GM21619 (cell line): Measurements from ENCODE around the gene SP3.
A peak's percentile ranks its signal among the peaks of the same experiment; 100 is the strongest.

ENCODE experiments used
- ATAC-seq: cut with Tn5 transposase; IDR thresholded peaks from one replicate; pipeline ENCODE4 v1.9.1; 2021; ENCODE audit not compliant: unreplicated experiment

Gene SP3

DNA sequence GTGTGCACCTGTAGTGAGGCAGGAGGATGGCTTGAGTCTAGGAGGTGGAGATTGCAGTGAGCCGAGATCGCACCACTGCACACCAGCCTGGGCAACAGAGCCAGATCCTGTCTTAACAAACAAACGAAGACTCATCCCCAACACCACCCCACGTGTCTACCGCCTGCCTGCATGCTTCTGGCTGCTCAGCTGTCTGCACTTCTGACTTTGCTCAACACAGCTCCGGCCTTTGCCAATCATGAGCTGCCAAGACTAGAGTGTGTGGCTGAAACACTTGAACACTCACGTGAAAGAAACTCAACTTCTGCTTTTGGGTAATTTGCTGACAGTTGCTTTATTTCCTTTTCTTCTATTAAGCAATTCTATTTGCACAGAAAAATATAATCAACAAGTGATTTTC, 32.1 kb upstream of the SP3 start:
- ATAC-seq, result peak; percentile 92

DNA sequence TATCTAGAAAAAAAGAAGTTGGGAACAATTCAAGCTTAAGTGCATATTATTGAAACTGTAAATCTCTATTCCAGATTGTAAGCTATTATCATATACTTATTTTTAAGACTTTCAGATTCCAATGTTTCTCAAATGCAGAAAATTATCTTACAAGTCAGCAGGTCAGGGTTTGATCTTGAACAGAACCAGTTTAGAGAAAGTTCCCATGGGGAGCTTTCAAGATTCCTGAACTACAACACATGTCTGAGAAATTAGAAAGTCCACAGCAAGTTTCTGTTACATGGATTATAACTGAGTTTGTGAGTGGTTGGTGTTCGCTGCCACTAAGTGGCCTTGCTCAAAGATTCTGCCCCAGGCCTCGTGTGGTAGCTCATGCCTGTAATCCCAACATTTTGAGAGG, 31.6 kb upstream of the SP3 start:
- ATAC-seq, result no peak

DNA sequence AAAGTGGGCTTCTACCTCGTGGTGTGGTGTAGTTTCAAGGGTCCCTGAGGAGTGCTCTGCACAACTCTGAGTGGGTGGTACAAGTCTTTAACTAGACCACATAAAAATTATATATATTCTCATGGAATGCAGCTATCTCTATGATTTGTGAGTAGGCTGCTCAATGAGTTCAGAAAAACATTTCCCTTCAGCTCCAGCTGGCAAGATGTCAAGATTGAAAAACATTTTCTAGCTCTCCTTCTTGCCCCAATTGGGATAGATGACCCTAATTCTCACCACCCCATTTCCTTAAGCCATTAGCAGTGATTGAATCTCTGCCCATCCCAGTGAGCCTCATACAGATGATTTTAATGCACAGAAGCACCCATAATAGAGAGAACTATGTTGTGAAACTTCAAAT, 28.3 kb upstream of the SP3 start:
- no peak for ATAC-seq

DNA sequence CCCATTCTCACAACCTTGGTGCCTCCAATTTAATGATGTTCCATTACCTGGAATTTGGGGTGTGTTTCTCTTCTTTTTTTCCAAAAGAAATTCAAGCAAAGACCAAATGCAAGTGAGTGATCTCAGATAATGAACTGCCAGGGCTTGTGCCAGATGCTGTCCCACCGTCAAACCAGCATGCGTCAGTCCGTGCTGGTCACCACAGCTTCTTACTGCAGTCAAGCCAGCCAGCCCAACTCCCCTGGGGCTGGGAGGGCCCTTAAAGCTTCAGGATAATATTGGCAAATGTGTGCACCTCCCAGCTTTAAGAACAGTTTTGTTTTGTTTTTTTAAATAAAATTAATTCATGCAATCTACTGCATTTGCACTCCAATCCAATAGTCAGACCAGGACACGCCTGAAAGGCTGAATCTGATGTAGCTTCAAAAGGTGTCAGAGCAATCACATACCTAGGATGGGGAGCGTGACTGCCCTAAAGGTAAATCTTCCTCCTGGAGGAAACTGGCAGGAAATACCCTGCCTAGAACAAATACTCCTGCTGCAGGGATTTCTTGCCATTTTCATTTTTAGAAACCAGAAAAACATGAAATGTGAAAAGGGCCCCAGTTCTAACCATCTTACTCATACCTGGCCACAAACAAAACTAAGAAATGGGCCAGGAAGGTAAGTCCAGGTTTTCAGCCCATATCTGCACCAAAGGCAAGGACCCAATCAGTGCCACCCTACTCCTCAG, 26.8 kb upstream of the SP3 start:
- ATAC-seq, result no peak

DNA sequence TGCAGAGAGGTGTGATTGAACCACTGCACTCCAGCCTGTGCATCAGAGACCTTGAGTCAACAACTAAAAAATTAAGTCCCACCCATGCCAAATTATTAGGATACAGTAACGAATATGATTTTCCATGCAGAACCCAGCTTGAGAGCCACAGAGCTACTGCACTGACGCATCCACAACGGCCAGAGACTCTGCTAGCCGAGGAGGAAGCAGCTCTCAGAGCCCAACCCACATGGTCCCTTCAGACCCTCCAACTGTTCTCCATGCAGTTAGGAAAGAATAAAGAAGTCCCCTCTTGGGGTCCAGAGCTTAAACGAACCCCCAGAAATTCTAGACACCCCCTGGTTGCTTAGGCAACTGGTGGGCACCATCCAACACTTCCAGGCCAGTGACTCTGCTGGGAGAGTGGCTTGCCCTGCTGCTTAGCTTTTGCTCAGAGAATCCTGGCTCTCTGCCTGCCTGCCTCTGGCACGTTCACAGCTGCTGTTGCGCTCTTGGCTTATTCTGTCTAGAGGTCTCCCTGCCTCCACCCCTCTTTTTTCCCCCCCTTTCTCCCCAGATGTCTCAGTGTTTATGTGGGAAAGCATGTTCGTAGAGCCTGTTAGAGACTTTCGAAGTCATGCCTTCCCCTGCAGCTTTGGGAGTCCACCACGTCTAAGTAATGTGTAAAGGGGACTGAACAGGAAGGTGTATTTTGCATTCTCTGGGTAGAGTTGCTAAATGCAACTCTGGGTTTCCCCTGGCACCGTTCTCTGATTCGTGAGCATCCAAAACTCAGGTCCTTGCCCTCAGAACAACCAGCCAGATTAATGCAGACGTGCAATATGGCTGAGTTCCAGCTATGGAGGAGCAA, 26.0 kb upstream of the SP3 start:
- ATAC-seq, result peak; percentile 69

DNA sequence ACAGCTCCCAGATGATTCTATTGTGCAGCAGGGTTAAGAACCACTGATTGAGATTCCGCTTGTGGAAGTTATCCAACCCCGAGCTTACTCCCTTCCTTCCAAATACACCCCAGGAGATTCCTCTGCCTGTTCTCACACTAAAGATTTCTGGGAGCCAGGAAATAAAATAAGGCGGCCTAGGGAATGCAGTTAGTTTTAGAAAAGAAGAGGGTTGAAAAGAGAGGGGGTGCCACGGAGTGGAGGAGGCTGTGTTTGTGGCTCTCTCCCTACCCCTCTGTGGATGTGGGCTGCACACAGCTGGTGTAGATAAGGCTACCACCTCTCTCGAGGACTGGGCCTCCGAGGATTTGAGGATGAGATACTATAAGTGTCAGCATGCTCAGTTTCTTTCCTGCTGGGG, 25.1 kb upstream of the SP3 start:
- ATAC-seq, result no peak

DNA sequence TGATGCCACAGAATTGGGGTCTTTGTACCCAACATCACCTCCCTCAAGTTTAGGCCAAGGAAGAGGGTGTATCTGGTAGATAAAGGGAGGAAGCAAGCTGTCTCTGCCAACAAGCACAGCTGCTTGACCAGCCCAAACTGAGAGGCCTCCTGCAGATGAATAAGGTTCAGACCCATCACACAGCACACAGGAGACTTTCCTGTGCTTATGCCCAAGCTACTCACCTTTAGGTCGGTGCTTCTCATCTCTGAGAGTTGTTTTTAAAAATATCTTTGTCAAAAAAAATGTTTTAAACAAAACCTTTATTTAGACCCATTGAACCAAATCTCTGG, 24.7 kb upstream of the SP3 start:
- ATAC-seq, result no peak

GRCh38 chr2:173989160-173989883, 24.1 kb upstream of the SP3 start:
- no peak for ATAC-seq

DNA sequence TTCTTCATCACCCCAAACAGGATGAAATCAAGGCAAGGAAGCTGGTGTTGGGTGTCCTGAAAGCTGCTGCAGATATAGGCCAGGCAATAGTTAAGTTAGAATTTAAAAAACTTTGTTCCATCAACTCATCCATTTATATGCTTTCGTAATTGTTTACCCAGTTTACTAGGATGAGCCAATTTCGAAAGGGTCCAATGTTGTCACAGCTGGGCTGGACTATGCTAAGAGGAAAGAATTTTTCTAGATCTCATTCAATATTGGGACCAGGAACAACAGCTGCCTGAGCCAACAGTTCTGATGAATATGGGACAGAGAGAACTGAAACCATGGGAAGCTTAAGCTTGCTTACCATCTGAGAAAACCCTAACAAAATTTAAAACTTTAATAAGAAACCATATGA, 21.6 kb upstream of the SP3 start:
- no peak for ATAC-seq

- no peak for ATAC-seq
These were observed 20.4 kb upstream of the SP3 start for GRCh38 chr2:173985605-173985992.

DNA sequence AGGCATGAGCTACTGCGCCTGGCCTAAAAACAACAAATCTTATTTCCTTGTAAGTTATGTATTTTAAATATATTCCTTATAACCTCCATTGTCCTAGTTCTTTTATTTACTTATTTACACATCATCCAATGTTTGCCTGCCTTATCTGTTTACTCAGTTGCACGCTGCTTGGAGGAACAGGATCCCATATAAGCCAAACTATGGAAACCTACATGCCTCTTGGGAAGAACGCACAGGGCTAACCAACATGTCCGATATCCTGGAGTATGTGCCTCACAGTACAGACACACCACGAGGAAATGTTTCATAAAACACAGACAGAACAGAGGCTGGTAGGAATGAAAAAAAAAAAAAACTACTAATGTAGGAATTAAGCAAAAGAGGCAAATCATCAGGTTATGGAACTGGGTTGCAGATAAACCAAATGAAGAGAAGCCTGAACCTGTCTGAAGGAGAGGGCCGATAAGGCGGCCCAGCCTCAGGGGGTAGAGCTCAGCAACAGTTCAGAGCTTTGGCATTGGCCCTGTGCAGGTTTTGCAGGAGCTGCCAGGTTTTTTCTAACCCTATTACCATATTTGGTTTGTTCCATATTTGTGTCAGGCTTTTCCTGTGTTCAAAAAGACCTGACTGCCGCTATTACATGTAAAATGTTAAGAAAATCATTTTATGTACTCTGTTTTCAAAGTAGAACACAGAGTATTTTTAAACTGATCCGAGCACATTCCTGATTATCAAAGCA, 19.9 kb upstream of the SP3 start:
- no peak for ATAC-seq

DNA sequence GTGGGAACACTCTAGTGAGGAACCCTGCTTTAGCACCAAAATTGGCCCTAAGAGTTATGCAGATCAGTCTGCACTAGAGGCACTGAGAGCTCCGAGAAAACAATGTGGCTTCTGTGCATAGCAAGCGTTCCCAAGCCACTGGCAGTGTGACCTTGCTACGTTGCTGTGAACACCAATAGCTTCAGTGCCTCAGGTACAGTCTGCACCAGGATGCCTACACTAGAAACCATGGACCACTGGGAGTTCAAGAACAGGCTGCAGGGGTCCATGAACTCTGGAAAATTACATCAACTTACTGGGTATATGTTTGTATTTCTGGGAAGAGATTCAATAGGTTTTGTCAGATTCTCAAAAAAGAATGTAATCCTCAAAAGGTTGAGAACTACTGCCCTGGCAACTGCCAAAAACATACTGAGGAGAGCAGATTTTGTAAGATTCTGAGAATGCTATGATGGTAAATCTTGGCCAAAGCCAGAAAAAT, 18.3 kb upstream of the SP3 start:
- no peak for ATAC-seq

- no peak for ATAC-seq
These were observed 17.7 kb upstream of the SP3 start for GRCh38 chr2:173982918-173983317.

DNA sequence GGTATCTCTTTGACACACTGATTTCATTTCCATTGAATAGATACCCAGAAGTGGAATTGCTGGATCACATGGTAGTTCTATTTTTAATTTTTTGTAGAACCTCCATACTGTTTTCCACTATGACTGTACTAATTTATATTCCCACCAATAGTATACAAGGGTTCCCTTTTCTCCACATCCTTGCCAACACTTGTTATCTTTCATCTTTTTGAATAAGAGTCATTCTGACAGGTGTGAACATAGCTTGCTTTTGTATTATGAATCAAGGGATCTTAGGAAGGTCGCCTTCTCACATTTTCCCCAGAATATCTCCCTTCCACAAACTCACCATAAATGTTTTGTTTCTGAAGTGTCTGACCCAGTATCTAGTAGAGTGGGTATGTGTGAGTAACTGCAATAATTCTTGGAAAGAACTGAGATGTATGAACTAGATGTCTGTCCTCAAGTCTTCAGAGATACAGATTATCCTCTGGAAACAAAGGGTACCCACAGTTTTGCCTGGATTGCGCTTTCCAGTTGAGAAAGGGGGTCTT, 17.1 kb upstream of the SP3 start:
- no peak for ATAC-seq

GRCh38 chr2:173981520-173981919, 16.3 kb upstream of the SP3 start:
- ATAC-seq, result no peak

- ATAC-seq, result no peak
These were observed 14.7 kb upstream of the SP3 start for GRCh38 chr2:173979751-173980351.

DNA sequence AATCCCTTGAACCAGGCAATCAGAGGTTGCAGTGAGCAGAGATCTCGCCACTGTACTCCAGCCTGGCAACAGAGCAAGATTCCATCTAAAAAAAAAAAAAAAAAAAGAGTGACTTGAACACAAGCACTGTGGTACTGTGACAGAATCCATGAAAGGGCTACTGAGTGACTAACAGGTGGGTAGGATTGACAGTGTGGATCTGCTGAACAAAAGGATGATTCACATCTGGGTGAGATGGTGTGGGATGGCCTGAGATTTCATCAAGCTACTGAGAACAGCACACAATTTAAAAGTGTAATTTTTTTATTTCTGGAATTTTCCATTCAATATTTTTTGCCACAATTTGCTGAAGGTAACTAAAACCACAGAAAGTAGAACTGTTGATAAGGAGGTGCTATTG, 13.3 kb upstream of the SP3 start:
- ATAC-seq, result no peak

- ATAC-seq, result no peak
These were observed 7.5 kb upstream of the SP3 start for GRCh38 chr2:173972636-173973035.

- no peak for ATAC-seq
These were observed 7.0 kb upstream of the SP3 start for GRCh38 chr2:173972165-173972564.

GRCh38 chr2:173970516-173970924, 5.3 kb upstream of the SP3 start:
- no peak for ATAC-seq

DNA sequence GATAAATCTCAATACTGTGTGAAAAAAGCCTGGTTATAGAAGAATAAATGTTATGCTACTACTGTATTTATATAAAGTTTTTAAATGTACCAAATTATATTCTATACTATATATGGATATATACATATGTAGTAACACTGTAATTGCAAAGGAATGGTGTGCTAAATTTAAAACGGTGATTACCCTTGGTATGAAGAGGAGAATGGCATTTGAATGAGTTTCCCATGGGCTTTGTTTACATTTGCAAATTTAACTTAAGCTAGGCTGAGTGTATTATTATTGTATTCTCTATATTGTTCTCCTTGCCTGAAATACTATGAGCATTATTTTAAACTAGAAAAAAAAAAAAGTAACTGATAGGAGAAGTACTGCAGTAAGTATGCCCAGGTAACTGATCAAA, 4.7 kb upstream of the SP3 start:
- ATAC-seq, result no peak
